ENCODE measurements around the gene STRA6.

- TF ChIP-seq CTCF (conservative IDR thresholded peaks at IDR 0.05; ENCODE audit: low read depth, low read length): no peak
- no peak for TF ChIP-seq EZH2 (IDR thresholded peaks at IDR 0.05; ENCODE audit: borderline replicate concordance, low read depth, low read length, poor library complexity, severe bottlenecking)
Measured at GRCh38 chr15:74159773-74160172, 42.8 kb downstream of the STRA6 start.
